ENCODE data around the gene ATF6.

GRCh38 chr1:161951646-161952045 lies 185.5 kb downstream of the ATF6 start:
- TF ChIP-seq CTCF (IDR thresholded peaks at IDR 0.05) (no peak), SIN3A (IDR thresholded peaks at IDR 0.05; ENCODE audit: borderline replicate concordance, insufficient read depth, low read depth, low read length) (no peak), TCF7L2 (IDR thresholded peaks at IDR 0.05; ENCODE audit: low read depth, low read length) (no peak), POLR2AphosphoS5 (IDR thresholded peaks at IDR 0.05; ENCODE audit: low read depth, low read length) (no peak)

Data from Panc1 (cell line).